ENCODE data around the gene RHBDF1. TPM values are rescaled to one million over a fixed set of nuclear protein-coding genes. Genes with fewer than 3 reads are reported as not detected.

The RHBDF1 gene
- total RNA-seq, 1 experiment from 2014 or later, result 26.3 TPM

- Histone ChIP-seq H2AFZ (ENCODE audit: low read length) (no peak overlapping the region), H3F3A (ENCODE audit: low read length, unreplicated experiment) (no peaks in the 10 kb centered on the region), H3K4me2 (ENCODE audit: low read length) (no peak overlapping the region), H3K79me2 (ENCODE audit: low read length) (peaks cover 31% of the 10 kb centered on the region), H3K36me3 (ENCODE audit: low read depth, low read length) (no peaks in the 10 kb centered on the region), H3K4me1 (ENCODE audit: insufficient read depth, low read length) (peaks cover 47% of the 10 kb centered on the region), H3K27ac (ENCODE audit: low read length) (no peak overlapping the region), H3K9ac (ENCODE audit: low read length) (no peak overlapping the region), H3K9me2 (replicated peaks; ENCODE audit: low read length) (no peaks in the 10 kb centered on the region), H3K9me3 (ENCODE audit: low read length) (no peaks in the 10 kb centered on the region), H3K27me3 (ENCODE audit: low read length) (no peaks in the 10 kb centered on the region), H4K20me1 (ENCODE audit: low read length) (no peaks in the 10 kb centered on the region), H3K4me3 (ENCODE audit: low read length) (no peak overlapping the region)
- ATAC-seq, result no peak
- POLR2A ChIA-PET (ENCODE audit: unreplicated experiment), result no interaction called here
- CTCF ChIA-PET, result interaction anchor here (0.6 kb wide), 1 partner anchor 50 kb away, joined by 5 read pairs; no protein-coding TSS in a partner anchor
- BruUV-seq (replicated peaks), result no TSS peak
- DNase-seq, result no peak
- TF ChIP-seq CTCF (conservative IDR thresholded peaks at IDR 0.05; ENCODE audit: low read depth, low read length) (no peak), EZH2 (IDR thresholded peaks at IDR 0.05; ENCODE audit: low read length, unreplicated experiment) (no peak), EZH2phosphoT487 (IDR thresholded peaks at IDR 0.05; ENCODE audit: borderline replicate concordance, low read length) (no peak)
- intact Hi-C loops (cut with micrococcal nuclease), result no loop called here
Measured at GRCh38 chr16:74051-74746, 1.8 kb upstream of the RHBDF1 start.

- no peaks in the 10 kb centered on the region for H4K20me1 ChIP-seq (ENCODE audit: low read length)
- no peaks in the 10 kb centered on the region for H3K9me2 ChIP-seq (replicated peaks; ENCODE audit: low read length)
- H3K4me1 ChIP-seq (ENCODE audit: insufficient read depth, low read length), result peaks cover 32% of the 10 kb centered on the region
- H3K79me2 ChIP-seq (ENCODE audit: low read length), result peaks cover 22% of the 10 kb centered on the region
- no peaks in the 10 kb centered on the region for H3K9me3 ChIP-seq (ENCODE audit: low read length)
- DNase-seq (peak; percentile 93), ATAC-seq (peak; percentile 65)
- H3K27me3 ChIP-seq (ENCODE audit: low read length), result no peaks in the 10 kb centered on the region
- TF ChIP-seq EZH2 (IDR thresholded peaks at IDR 0.05; ENCODE audit: low read length, unreplicated experiment), result no peak
- no peak for TF ChIP-seq EZH2phosphoT487 (IDR thresholded peaks at IDR 0.05; ENCODE audit: borderline replicate concordance, low read length)
- TF ChIP-seq CTCF (conservative IDR thresholded peaks at IDR 0.05; ENCODE audit: low read depth, low read length), result no peak
- H2AFZ ChIP-seq (ENCODE audit: low read length), result peak overlapping the region; percentile 55
- no peaks in the 10 kb centered on the region for H3F3A ChIP-seq (ENCODE audit: low read length, unreplicated experiment)
- peak overlapping the region; percentile 97 for H3K4me2 ChIP-seq (ENCODE audit: low read length)
- peak overlapping the region; percentile 65 for H3K9ac ChIP-seq (ENCODE audit: low read length)
- intact Hi-C loops (cut with micrococcal nuclease), result no loop called here
- ChIA-PET POLR2A (ENCODE audit: unreplicated experiment) (no interaction called here), CTCF (no interaction called here)
- peak overlapping the region; percentile 62 for H3K27ac ChIP-seq (ENCODE audit: low read length)
- BruUV-seq (replicated peaks), result TSS peak; percentile 98
- H3K36me3 ChIP-seq (ENCODE audit: low read depth, low read length), result no peaks in the 10 kb centered on the region
- peak overlapping the region; percentile 73 for H3K4me3 ChIP-seq (ENCODE audit: low read length)
Measured at GRCh38 chr16:71540-72401, 660 bp downstream of the RHBDF1 start.
